ENCODE measurements around the gene FAM50B. TPM values are rescaled to one million over a fixed set of nuclear protein-coding genes. Genes with fewer than 3 reads are reported as not detected.

Gene FAM50B
- total RNA-seq, 2 experiments from 2014 or later = 2.7 to 2.8 TPM

GRCh38 chr6:3895805-3896204 lies 46.6 kb downstream of the FAM50B start:
- Mint-ChIP-seq H3K9me3 (no peaks in the 10 kb centered on the region), H3K36me3 (ENCODE audit: low read depth) (no peaks in the 10 kb centered on the region), H3K27me3 (peaks cover 14% of the 10 kb centered on the region), H3K4me3 (no peak overlapping the region), H3K4me1 (ENCODE audit: low read depth) (no peaks in the 10 kb centered on the region), H3K27ac (no peak overlapping the region)
- Histone ChIP-seq H3K27ac (ENCODE audit: low read depth in 1 of 2, low read length in 2 of 2) (no peak overlapping the region), H3K9me3 (ENCODE audit: control insufficient read depth in 1 of 2, insufficient read depth in 1 of 2, low read length in 2 of 2) (peaks cover 0 to 4% of the 10 kb centered on the region in 2 experiments), H3K27me3 (ENCODE audit: control insufficient read depth in 1 of 2, insufficient read depth in 2 of 2, low read length in 2 of 2) (no peaks in the 10 kb centered on the region), H3K4me1 (ENCODE audit: insufficient read depth, low read length) (no peaks in the 10 kb centered on the region), H3K36me3 (ENCODE audit: insufficient read depth, low read length) (no peaks in the 10 kb centered on the region), H3K4me3 (ENCODE audit: low read length) (no peak overlapping the region)
- POLR2A ChIA-PET = no interaction called here
- no peak for TF ChIP-seq CTCF (IDR thresholded peaks at IDR 0.05)
- intact Hi-C loops (cut with DNase I, micrococcal nuclease) = no loop called here
- DNase-seq = no peak
- CTCF ChIA-PET = no interaction called here
- ATAC-seq (ENCODE audit: poor library complexity) = no peak

GRCh38 chr6:3898265-3898994 lies 49.3 kb downstream of the FAM50B start:
- Histone ChIP-seq H3K4me3 (ENCODE audit: low read length) (no peak overlapping the region), H3K36me3 (ENCODE audit: insufficient read depth, low read length) (no peaks in the 10 kb centered on the region), H3K4me1 (ENCODE audit: insufficient read depth, low read length) (no peaks in the 10 kb centered on the region), H3K27ac (ENCODE audit: low read depth in 1 of 2, low read length in 2 of 2) (no peak overlapping the region), H3K27me3 (ENCODE audit: control insufficient read depth in 1 of 2, insufficient read depth in 2 of 2, low read length in 2 of 2) (no peaks in the 10 kb centered on the region), H3K9me3 (ENCODE audit: control insufficient read depth in 1 of 2, insufficient read depth in 1 of 2, low read length in 2 of 2) (peaks cover 0 to 4% of the 10 kb centered on the region in 2 experiments)
- CTCF ChIA-PET = no interaction called here
- POLR2A ChIA-PET = no interaction called here
- Mint-ChIP-seq H3K27ac (no peak overlapping the region), H3K4me3 (no peak overlapping the region), H3K36me3 (ENCODE audit: low read depth) (no peaks in the 10 kb centered on the region), H3K9me3 (no peaks in the 10 kb centered on the region), H3K27me3 (peaks cover 28% of the 10 kb centered on the region), H3K4me1 (ENCODE audit: low read depth) (no peaks in the 10 kb centered on the region)
- intact Hi-C loops (cut with DNase I, micrococcal nuclease) = no loop called here
- no peak for DNase-seq
- no peak for ATAC-seq (ENCODE audit: poor library complexity)
- TF ChIP-seq CTCF (IDR thresholded peaks at IDR 0.05) = no peak

- CTCF ChIA-PET = no interaction called here
Observed at GRCh38 chr6:3899061-3899460, 49.9 kb downstream of the FAM50B start.

More at GRCh38 chr6:3899061-3899460, 49.9 kb downstream of the FAM50B start:
- Mint-ChIP-seq H3K4me1 (ENCODE audit: low read depth) (no peaks in the 10 kb centered on the region), H3K27ac (no peak overlapping the region), H3K36me3 (ENCODE audit: low read depth) (no peaks in the 10 kb centered on the region), H3K27me3 (peaks cover 28% of the 10 kb centered on the region), H3K4me3 (no peak overlapping the region), H3K9me3 (no peaks in the 10 kb centered on the region)
- DNase-seq (no peak), ATAC-seq (ENCODE audit: poor library complexity) (no peak)
- POLR2A ChIA-PET = no interaction called here
- H3K36me3 ChIP-seq (ENCODE audit: insufficient read depth, low read length) = no peaks in the 10 kb centered on the region
- no peaks in the 10 kb centered on the region for H3K27me3 ChIP-seq (ENCODE audit: control insufficient read depth in 1 of 2, insufficient read depth in 2 of 2, low read length in 2 of 2)
- H3K27ac ChIP-seq (ENCODE audit: low read depth in 1 of 2, low read length in 2 of 2) = no peak overlapping the region
- no peak for TF ChIP-seq CTCF (IDR thresholded peaks at IDR 0.05)
- intact Hi-C loops (cut with DNase I, micrococcal nuclease) = no loop called here
- no peaks in the 10 kb centered on the region for H3K4me1 ChIP-seq (ENCODE audit: insufficient read depth, low read length)
- no peak overlapping the region for H3K4me3 ChIP-seq (ENCODE audit: low read length)
- H3K9me3 ChIP-seq (ENCODE audit: control insufficient read depth in 1 of 2, insufficient read depth in 1 of 2, low read length in 2 of 2) = peaks cover 0 to 4% of the 10 kb centered on the region in 2 experiments
